Measurements from ENCODE around the gene MGLL.

Gene MGLL

GRCh38 chr3:127718916-127719290 is 103.4 kb downstream of the MGLL start:
- TF ChIP-seq CTCF (conservative IDR thresholded peaks at IDR 0.05) (no peak), ZFX (IDR thresholded peaks at IDR 0.05) (no peak)
- no peak overlapping the region for H3K27ac ChIP-seq

GRCh38 chr3:127718245-127718915 is 103.9 kb downstream of the MGLL start:
- TF ChIP-seq ZFX (IDR thresholded peaks at IDR 0.05) (no peak), CTCF (conservative IDR thresholded peaks at IDR 0.05) (no peak)
- no peak overlapping the region for H3K27ac ChIP-seq

- TF ChIP-seq ZFX (IDR thresholded peaks at IDR 0.05): no peak
- no peak for TF ChIP-seq CTCF (conservative IDR thresholded peaks at IDR 0.05)
- no peak overlapping the region for H3K27ac ChIP-seq
Measured at GRCh38 chr3:127717357-127718244, 104.7 kb downstream of the MGLL start.

- H3K27ac ChIP-seq: no peak overlapping the region
- TF ChIP-seq CTCF (conservative IDR thresholded peaks at IDR 0.05) (no peak), ZFX (IDR thresholded peaks at IDR 0.05) (no peak)
Measured at GRCh38 chr3:127716384-127716783, 105.9 kb downstream of the MGLL start.

GRCh38 chr3:127715532-127715931 is 106.8 kb downstream of the MGLL start:
- no peak overlapping the region for H3K27ac ChIP-seq
- TF ChIP-seq ZFX (IDR thresholded peaks at IDR 0.05): no peak
- TF ChIP-seq CTCF (conservative IDR thresholded peaks at IDR 0.05): no peak

GRCh38 chr3:127714866-127715265 is 107.4 kb downstream of the MGLL start:
- TF ChIP-seq ZFX (IDR thresholded peaks at IDR 0.05): no peak
- H3K27ac ChIP-seq: no peak overlapping the region

- no peak overlapping the region for H3K27ac ChIP-seq
- no peak for TF ChIP-seq CTCF (conservative IDR thresholded peaks at IDR 0.05)
- TF ChIP-seq ZFX (IDR thresholded peaks at IDR 0.05): no peak
Measured at GRCh38 chr3:127714125-127714571, 108.2 kb downstream of the MGLL start.

Measured in C4-2B (cell line).